Stimulated activated CD8-positive, alpha-beta memory T cell treated with anti-CD3 and anti-CD28 coated beads, Interleukin-7, amount 100 ng/mL, for 48 hours (primary cell): ENCODE measurements around the gene FAM193B.
"Not testable (repeated sequence)": the region's sequence is repeated elsewhere in the genome, so short reads cannot be mapped to it uniquely, and the experiment has no call there.

Experiments used
- DNase-seq, 2 donors: peaks; one replicate each; pipeline ENCODE4 v3.0.0-alpha.2; 2020; ENCODE audit warnings: low read depth in 1 of 2; ENCODE audit errors: extremely low read depth in 1 of 2

Gene FAM193B

GRCh38 chr5:177578316-177578715 is 24.0 kb upstream of the FAM193B start:
- no peak for DNase-seq

- DNase-seq, result no peak
Measured at GRCh38 chr5:177576169-177576568, 21.8 kb upstream of the FAM193B start.

GRCh38 chr5:177575488-177575887 is 21.1 kb upstream of the FAM193B start:
- DNase-seq, result no peak

GRCh38 chr5:177569894-177570293 is 15.5 kb upstream of the FAM193B start:
- DNase-seq, result no peak

GRCh38 chr5:177568326-177568725 is 14.0 kb upstream of the FAM193B start:
- DNase-seq, result no peak

- no peak for DNase-seq
Measured at GRCh38 chr5:177565046-177565445, 10.7 kb upstream of the FAM193B start.

GRCh38 chr5:177559446-177559941 is 5.1 kb upstream of the FAM193B start:
- DNase-seq, result not testable (repeated sequence)

- no peak for DNase-seq
Measured at GRCh38 chr5:177557796-177558195, 3.4 kb upstream of the FAM193B start.

GRCh38 chr5:177557041-177557647 is 2.8 kb upstream of the FAM193B start:
- no peak for DNase-seq

GRCh38 chr5:177555665-177556064 is 1.3 kb upstream of the FAM193B start:
- DNase-seq, result no peak

- no peak for DNase-seq
Measured at GRCh38 chr5:177555228-177555627, 865 bp upstream of the FAM193B start.

GRCh38 chr5:177553671-177554429 is 513 bp downstream of the FAM193B start:
- peak in 1 of 2 donors; percentile 18 for DNase-seq

GRCh38 chr5:177552839-177553455 is 1.4 kb downstream of the FAM193B start:
- no peak for DNase-seq

- DNase-seq, result no peak
Measured at GRCh38 chr5:177550122-177550521, 4.2 kb downstream of the FAM193B start.

- DNase-seq, result no peak
Measured at GRCh38 chr5:177548495-177548894, 5.9 kb downstream of the FAM193B start.

GRCh38 chr5:177547736-177548135 is 6.6 kb downstream of the FAM193B start:
- no peak for DNase-seq

GRCh38 chr5:177546258-177546741 is 8.1 kb downstream of the FAM193B start:
- no peak for DNase-seq

GRCh38 chr5:177545487-177546257 is 8.7 kb downstream of the FAM193B start:
- DNase-seq, result no peak

- DNase-seq, result no peak
Measured at GRCh38 chr5:177542816-177543465, 11.4 kb downstream of the FAM193B start.

GRCh38 chr5:177540438-177540837 is 13.9 kb downstream of the FAM193B start:
- no peak for DNase-seq
